ENCODE measurements around the gene PTPN12. TPM values are rescaled to one million over a fixed set of nuclear protein-coding genes. Genes with fewer than 3 reads are reported as not detected.
"Not testable (repeated sequence)": the region's sequence is repeated elsewhere in the genome, so short reads cannot be mapped to it uniquely, and the experiment has no call there.

The PTPN12 gene
- 10 to 100 TPM; 52.2 to 92.9 TPM for total RNA-seq
- 10 to 100 TPM; 53.9 to 60.3 TPM for polyA plus RNA-seq (ENCODE audit: insufficient read length in 2 of 2)
- long read RNA-seq, donor 1, partial matches to known transcripts, result 32 of 36 reads
- long read RNA-seq, donor 1, other reads (novel, unspliced or antisense), result 0 of 36 reads
- long read RNA-seq, donor 2, partial matches to known transcripts, result 0 of 2 reads
- long read RNA-seq, donor 2, other reads (novel, unspliced or antisense), result 0 of 2 reads
- long read RNA-seq, donor 3, partial matches to known transcripts, result 6 of 7 reads
- long read RNA-seq, donor 3, other reads (novel, unspliced or antisense), result 0 of 7 reads
- long read RNA-seq, donor 4, transcript PTPN12-201 (18 exons, 3,406 nt), result major isoform, 6 of 46 reads
- long read RNA-seq, donor 4, partial matches to known transcripts, result 38 of 46 reads
- long read RNA-seq, donor 4, other reads (novel, unspliced or antisense), result 0 of 46 reads

GRCh38 chr7:77537136-77537777 lies at the start of gene PTPN12:
TSS of gene PTPN12 (plus strand) at chr7:77537295. CDS start at chr7:77537547, 252 bp downstream.
- DNase-seq (ENCODE audit: low read depth in 4 of 6, low spot score in 6 of 6), result peak in 2 of 6 donors; percentile 31 to 42
- peak within 1 kb of the TSS; percentile 96 for H3K27ac ChIP-seq (ENCODE audit: low read depth, low read length)
- peaks cover 12% of the 10 kb centered on the region for H3K4me1 ChIP-seq (ENCODE audit: control insufficient read depth, insufficient read depth, low read length)
- no peaks in the 10 kb centered on the region for H3K36me3 ChIP-seq (ENCODE audit: control insufficient read depth, insufficient read depth, low read length)
- peak within 1 kb of the TSS; percentile 93 for H3K4me3 ChIP-seq (ENCODE audit: low read depth, low read length)
- no peaks in the 10 kb centered on the region for H3K9me3 ChIP-seq (ENCODE audit: control insufficient read depth, insufficient read depth, low read length)
- WGBS (ENCODE audit: insufficient coverage), result 0% methylated on average over 63 of the region's 64 CpGs
- no peaks in the 10 kb centered on the region for H3K27me3 ChIP-seq (ENCODE audit: control insufficient read depth, insufficient read depth, low read length)

GRCh38 chr7:77488986-77489385 lies 48.1 kb upstream of the PTPN12 start:
- no peaks in the 10 kb centered on the region for H3K27me3 ChIP-seq (ENCODE audit: control insufficient read depth, insufficient read depth, low read length)
- DNase-seq (ENCODE audit: low read depth in 4 of 6, low spot score in 6 of 6), result peak in 1 of 6 donors; percentile 56
- H3K4me1 ChIP-seq (ENCODE audit: control insufficient read depth, insufficient read depth, low read length), result no peaks in the 10 kb centered on the region
- peaks cover 2% of the 10 kb centered on the region for H3K9me3 ChIP-seq (ENCODE audit: control insufficient read depth, insufficient read depth, low read length)
- H3K36me3 ChIP-seq (ENCODE audit: control insufficient read depth, insufficient read depth, low read length), result no peaks in the 10 kb centered on the region
- H3K27ac ChIP-seq (ENCODE audit: low read depth, low read length), result no peak overlapping the region
- WGBS (ENCODE audit: insufficient coverage), result no CpG with 5 or more reads among the region's 1 CpG
- H3K4me3 ChIP-seq (ENCODE audit: low read depth, low read length), result no peak overlapping the region

- no peak for DNase-seq (ENCODE audit: low read depth in 4 of 6, low spot score in 6 of 6)
Measured at GRCh38 chr7:77497079-77497478, 40.0 kb upstream of the PTPN12 start.

GRCh38 chr7:77498659-77499379 lies 38.3 kb upstream of the PTPN12 start:
- H3K27ac ChIP-seq (ENCODE audit: low read depth, low read length), result no peak overlapping the region
- DNase-seq (ENCODE audit: low read depth in 4 of 6, low spot score in 6 of 6), result no peak
- WGBS (ENCODE audit: insufficient coverage), result 85% methylated on average over 4 of the region's 6 CpGs
- peaks cover 4% of the 10 kb centered on the region for H3K9me3 ChIP-seq (ENCODE audit: control insufficient read depth, insufficient read depth, low read length)
- no peaks in the 10 kb centered on the region for H3K4me1 ChIP-seq (ENCODE audit: control insufficient read depth, insufficient read depth, low read length)
- H3K27me3 ChIP-seq (ENCODE audit: control insufficient read depth, insufficient read depth, low read length), result no peaks in the 10 kb centered on the region
- no peak overlapping the region for H3K4me3 ChIP-seq (ENCODE audit: low read depth, low read length)
- no peaks in the 10 kb centered on the region for H3K36me3 ChIP-seq (ENCODE audit: control insufficient read depth, insufficient read depth, low read length)

More at GRCh38 chr7:77497079-77497478, 40.0 kb upstream of the PTPN12 start:
- WGBS (ENCODE audit: insufficient coverage), result no CpG with 5 or more reads among the region's 5 CpGs
- Histone ChIP-seq H3K36me3 (ENCODE audit: control insufficient read depth, insufficient read depth, low read length) (no peaks in the 10 kb centered on the region), H3K27ac (ENCODE audit: low read depth, low read length) (no peak overlapping the region), H3K9me3 (ENCODE audit: control insufficient read depth, insufficient read depth, low read length) (peaks cover 5% of the 10 kb centered on the region), H3K4me3 (ENCODE audit: low read depth, low read length) (no peak overlapping the region), H3K4me1 (ENCODE audit: control insufficient read depth, insufficient read depth, low read length) (no peaks in the 10 kb centered on the region), H3K27me3 (ENCODE audit: control insufficient read depth, insufficient read depth, low read length) (no peaks in the 10 kb centered on the region)

- no peaks in the 10 kb centered on the region for H3K9me3 ChIP-seq (ENCODE audit: control insufficient read depth, insufficient read depth, low read length)
- H3K27ac ChIP-seq (ENCODE audit: low read depth, low read length), result no peak overlapping the region
- no peak for DNase-seq (ENCODE audit: low read depth in 4 of 6, low spot score in 6 of 6)
- no peaks in the 10 kb centered on the region for H3K4me1 ChIP-seq (ENCODE audit: control insufficient read depth, insufficient read depth, low read length)
- no CpG with 5 or more reads among the region's 1 CpG for WGBS (ENCODE audit: insufficient coverage)
- H3K4me3 ChIP-seq (ENCODE audit: low read depth, low read length), result no peak overlapping the region
- H3K27me3 ChIP-seq (ENCODE audit: control insufficient read depth, insufficient read depth, low read length), result no peaks in the 10 kb centered on the region
- H3K36me3 ChIP-seq (ENCODE audit: control insufficient read depth, insufficient read depth, low read length), result no peaks in the 10 kb centered on the region
Measured at GRCh38 chr7:77501192-77501515, 35.9 kb upstream of the PTPN12 start.

- Histone ChIP-seq H3K4me1 (ENCODE audit: control insufficient read depth, insufficient read depth, low read length) (no peaks in the 10 kb centered on the region), H3K4me3 (ENCODE audit: low read depth, low read length) (no peak overlapping the region), H3K9me3 (ENCODE audit: control insufficient read depth, insufficient read depth, low read length) (no peaks in the 10 kb centered on the region), H3K36me3 (ENCODE audit: control insufficient read depth, insufficient read depth, low read length) (no peaks in the 10 kb centered on the region), H3K27ac (ENCODE audit: low read depth, low read length) (no peak overlapping the region), H3K27me3 (ENCODE audit: control insufficient read depth, insufficient read depth, low read length) (no peaks in the 10 kb centered on the region)
- no peak for DNase-seq (ENCODE audit: low read depth in 4 of 6, low spot score in 6 of 6)
Measured at GRCh38 chr7:77504951-77505350, 32.1 kb upstream of the PTPN12 start.

GRCh38 chr7:77506899-77507298 lies 30.2 kb upstream of the PTPN12 start:
- Histone ChIP-seq H3K4me3 (ENCODE audit: low read depth, low read length) (no peak overlapping the region), H3K4me1 (ENCODE audit: control insufficient read depth, insufficient read depth, low read length) (no peaks in the 10 kb centered on the region), H3K9me3 (ENCODE audit: control insufficient read depth, insufficient read depth, low read length) (no peaks in the 10 kb centered on the region), H3K36me3 (ENCODE audit: control insufficient read depth, insufficient read depth, low read length) (no peaks in the 10 kb centered on the region), H3K27me3 (ENCODE audit: control insufficient read depth, insufficient read depth, low read length) (no peaks in the 10 kb centered on the region), H3K27ac (ENCODE audit: low read depth, low read length) (no peak overlapping the region)
- no CpG with 5 or more reads among the region's 1 CpG for WGBS (ENCODE audit: insufficient coverage)
- DNase-seq (ENCODE audit: low read depth in 4 of 6, low spot score in 6 of 6), result no peak

GRCh38 chr7:77513002-77513670 lies 24.0 kb upstream of the PTPN12 start:
- not testable (repeated sequence) for H3K27ac ChIP-seq (ENCODE audit: low read depth, low read length); H3K27me3 ChIP-seq (ENCODE audit: control insufficient read depth, insufficient read depth, low read length); H3K36me3 ChIP-seq (ENCODE audit: control insufficient read depth, insufficient read depth, low read length); H3K9me3 ChIP-seq (ENCODE audit: control insufficient read depth, insufficient read depth, low read length); H3K4me3 ChIP-seq (ENCODE audit: low read depth, low read length); H3K4me1 ChIP-seq (ENCODE audit: control insufficient read depth, insufficient read depth, low read length); DNase-seq (ENCODE audit: low read depth in 4 of 6, low spot score in 6 of 6)
- 83% methylated on average over 1 of the region's 5 CpGs for WGBS (ENCODE audit: insufficient coverage)

- Histone ChIP-seq H3K27me3 (ENCODE audit: control insufficient read depth, insufficient read depth, low read length) (no peaks in the 10 kb centered on the region), H3K4me3 (ENCODE audit: low read depth, low read length) (no peak overlapping the region), H3K27ac (ENCODE audit: low read depth, low read length) (no peak overlapping the region), H3K9me3 (ENCODE audit: control insufficient read depth, insufficient read depth, low read length) (no peaks in the 10 kb centered on the region), H3K4me1 (ENCODE audit: control insufficient read depth, insufficient read depth, low read length) (no peaks in the 10 kb centered on the region), H3K36me3 (ENCODE audit: control insufficient read depth, insufficient read depth, low read length) (no peaks in the 10 kb centered on the region)
- 94% methylated on average over 2 of the region's 3 CpGs for WGBS (ENCODE audit: insufficient coverage)
- DNase-seq (ENCODE audit: low read depth in 4 of 6, low spot score in 6 of 6), result no peak
Measured at GRCh38 chr7:77516085-77516484, 21.0 kb upstream of the PTPN12 start.

Data from spinal cord (tissue), 10 donors.